CD4-positive, alpha-beta T cell treated with Interleukin-17A for 1 hour (primary cell): ENCODE data around the gene PIP4K2C.
A peak's percentile ranks its signal among the peaks of the same experiment; 100 is the strongest.

ENCODE experiments used
- DNase-seq: peaks from one replicate; pipeline ENCODE4 v3.0.0-alpha.2; 2020

PIP4K2C gene

DNA sequence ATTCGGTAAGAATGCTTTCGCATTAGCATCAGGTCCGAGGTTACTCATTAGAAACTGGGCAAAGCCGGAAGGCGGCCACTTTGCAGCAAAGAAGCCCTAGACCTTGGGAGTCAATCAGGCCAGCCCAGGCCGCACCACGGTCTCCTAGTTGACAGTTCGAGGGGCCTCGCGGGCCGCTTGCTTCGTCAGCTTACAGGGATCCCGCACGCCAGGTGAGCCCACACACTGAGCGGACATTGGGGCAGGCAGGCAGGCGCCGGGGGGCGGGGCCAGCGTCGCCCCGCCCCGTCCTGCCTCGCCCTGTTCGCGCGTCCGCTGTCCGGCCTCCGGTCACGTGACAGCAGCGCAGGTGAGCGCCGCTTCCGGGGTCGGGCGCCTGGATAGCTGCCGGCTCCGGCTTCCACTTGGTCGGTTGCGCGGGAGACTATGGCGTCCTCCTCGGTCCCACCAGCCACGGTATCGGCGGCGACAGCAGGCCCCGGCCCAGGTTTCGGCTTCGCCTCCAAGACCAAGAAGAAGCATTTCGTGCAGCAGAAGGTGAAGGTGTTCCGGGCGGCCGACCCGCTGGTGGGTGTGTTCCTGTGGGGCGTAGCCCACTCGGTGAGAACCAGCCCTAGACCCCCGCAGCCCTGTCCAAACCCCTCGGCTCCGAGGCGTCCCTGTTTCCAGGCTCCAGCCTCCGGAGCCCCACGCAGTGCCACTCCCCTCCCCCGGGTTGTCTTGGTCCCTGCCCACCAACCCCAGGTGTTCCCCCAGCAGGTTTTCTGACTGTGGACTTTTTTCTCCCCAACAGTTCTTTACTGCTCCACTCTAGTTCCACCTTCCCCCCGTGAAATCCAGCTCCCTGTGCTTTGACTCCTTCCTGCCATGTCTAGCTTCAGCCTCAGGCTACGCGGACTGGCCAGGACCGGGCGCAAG lies at the start of gene PIP4K2C:
Gene PIP4K2C, plus strand, starts transcription at position 329 of the 918 bp plus-strand sequence. Its CDS starts 98 bp downstream, at position 427.
- peak; percentile 87 for DNase-seq

- no peak for DNase-seq
These were observed 49.3 kb upstream of the PIP4K2C start for GRCh38 chr12:57541717-57542116.

DNA sequence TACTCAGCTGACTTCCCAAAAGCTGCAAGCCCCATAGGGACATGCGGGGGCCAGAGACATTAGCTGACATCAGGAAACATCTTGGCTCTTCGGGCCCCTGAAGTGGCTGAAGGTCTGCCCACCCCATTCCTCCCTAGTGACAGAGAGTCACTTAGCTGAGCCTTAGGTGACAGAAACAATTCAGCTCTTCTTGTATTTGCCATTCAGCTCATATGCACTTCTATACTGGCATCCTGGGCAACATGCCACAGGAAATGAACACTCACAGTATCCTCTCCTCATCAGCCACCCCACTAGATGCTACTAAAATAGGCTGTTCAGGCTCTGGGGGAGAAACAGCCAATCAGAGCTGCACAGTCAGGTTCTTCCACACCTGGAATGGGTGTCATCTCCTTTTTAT lies 47.4 kb upstream of the PIP4K2C start:
- DNase-seq = no peak

DNA sequence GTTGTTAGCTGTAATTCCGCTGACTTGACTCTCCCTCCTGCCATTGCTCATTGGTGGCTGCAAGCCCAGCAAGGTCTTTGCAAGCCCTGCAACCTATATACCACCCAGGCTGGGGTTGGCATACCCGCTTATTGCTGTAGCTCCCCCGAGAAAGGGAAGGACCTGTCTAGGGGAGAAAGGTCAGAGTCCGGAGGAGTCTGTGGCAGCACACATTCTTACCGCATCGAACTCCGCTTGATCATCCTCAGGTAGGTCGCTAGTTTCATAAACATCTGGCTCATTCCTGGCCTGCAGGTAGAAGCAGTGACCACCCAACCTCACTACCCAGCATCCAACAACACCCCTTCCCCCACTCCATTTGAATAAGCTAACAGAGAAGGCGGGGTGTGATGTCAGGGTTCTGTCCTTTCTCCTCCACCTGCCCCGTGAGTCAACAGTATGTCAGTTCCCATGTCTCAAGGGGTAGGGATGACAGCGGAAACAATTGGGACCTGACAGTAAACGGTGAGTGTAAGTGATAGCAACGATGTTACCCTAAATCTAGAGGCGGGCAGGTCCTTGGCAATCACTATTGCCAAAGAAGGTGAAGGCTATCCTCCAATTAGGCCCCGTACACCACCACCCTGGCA lies 45.1 kb upstream of the PIP4K2C start:
- no peak for DNase-seq

- DNase-seq = peak; percentile 97
These were observed 44.3 kb upstream of the PIP4K2C start, which contains the start of gene DCTN2 for GRCh38 chr12:57546438-57547287. DCTN2 (minus strand) TSS chr12:57547192; CDS start chr12:57547063, 129 bp downstream.

DNA sequence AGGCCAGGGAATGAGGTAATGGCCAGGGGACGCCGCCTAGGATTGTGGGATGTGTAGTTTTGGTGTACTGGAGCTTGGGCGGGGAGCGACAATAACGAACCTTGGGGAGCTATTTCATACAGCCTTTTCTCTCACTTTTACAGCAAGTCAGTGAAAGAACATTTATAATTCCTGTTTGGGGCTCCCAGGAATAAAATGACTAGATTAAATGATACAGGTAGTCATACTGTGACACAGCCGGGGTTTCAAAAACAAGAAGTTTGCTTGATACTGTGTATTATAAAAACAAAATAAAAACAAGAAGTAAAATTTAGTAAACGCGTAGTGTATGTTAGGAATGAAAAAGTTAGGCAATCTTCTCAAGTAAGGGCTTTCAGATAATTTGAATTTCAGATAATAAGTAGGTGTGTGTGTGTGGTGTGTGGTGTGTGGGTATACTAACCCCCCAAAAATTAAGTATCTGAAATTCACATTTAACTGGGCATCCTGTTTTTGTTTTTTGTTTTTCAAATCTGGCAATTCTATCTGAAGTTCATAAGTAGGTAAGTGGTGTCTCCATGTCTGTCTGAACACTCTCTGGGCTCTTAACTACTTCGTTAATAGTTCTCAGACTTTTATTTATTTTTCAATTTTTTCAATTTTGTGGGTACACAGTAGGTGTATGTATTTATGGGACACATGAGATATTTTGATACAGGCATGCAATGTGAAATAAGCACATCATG lies 43.5 kb upstream of the PIP4K2C start:
- DNase-seq = no peak

GRCh38 chr12:57548013-57548315 lies 43.0 kb upstream of the PIP4K2C start:
- DNase-seq = no peak

- DNase-seq = no peak
These were observed 42.5 kb upstream of the PIP4K2C start for GRCh38 chr12:57548488-57548887.

DNA sequence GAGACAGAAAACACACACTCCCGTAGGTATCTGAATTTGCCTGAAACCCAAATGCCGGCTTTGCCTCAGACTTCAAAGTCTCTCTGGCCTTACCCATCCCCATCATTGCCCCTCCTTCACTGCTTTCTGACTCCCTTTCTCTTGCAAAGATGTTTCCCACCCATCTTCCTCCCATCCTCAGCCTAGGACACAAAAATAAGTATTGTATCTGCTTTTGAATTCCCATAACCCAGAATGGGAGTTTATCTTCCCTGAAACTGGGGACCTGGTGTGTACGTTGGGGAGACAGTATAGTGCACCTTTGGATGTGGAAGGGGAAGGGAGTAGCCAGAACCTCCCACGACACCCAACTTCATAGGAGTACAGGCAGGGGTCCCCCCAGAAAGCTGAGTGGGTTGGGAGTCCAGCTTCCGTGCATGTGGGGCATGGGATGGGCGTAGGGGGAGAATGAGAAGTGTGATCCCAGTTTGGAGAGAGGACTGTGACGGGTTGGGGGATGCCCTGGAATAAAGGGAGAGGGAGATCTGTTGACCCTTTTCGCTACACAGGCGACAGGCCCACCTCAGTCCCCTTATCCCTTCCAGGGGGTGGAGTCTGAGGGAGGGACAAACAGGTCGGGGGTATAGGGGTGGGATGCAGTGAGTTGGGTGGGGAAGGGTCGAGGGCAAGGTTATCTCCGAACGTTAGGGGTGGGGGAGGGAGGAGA lies 41.6 kb upstream of the PIP4K2C start:
- no peak for DNase-seq

DNA sequence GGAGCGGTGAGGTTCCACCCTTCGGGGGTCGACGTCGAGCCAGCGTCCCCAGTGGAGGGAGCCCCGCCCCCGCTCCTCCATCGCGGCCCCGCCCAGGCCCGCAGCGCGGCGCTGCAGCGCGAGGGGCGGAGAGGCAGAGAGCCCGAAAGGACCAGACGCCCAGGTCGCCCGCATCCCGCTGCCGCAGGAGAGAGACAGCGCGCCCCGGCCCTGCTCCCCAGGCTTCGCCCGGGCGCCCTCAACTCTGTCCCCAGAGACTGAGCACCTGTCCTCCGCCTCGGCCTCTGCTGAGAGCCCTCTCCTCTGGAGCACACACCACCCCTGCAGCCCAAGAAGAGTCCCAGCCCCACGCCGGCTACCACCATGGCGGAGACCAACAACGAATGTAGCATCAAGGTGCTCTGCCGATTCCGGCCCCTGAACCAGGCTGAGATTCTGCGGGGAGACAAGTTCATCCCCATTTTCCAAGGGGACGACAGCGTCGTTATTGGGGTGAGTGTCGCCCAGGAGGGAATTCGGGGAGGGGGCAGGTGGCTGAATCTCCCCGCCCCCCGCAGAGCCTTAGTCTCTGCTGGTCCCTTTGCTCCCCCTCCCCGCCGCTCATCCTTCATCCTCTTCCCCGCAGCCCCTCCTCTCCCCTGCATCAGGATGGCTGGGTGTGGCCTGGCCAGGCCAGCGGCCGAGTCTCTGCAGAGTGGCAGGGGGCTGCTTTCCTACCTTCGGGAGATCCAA lies 40.9 kb upstream of the PIP4K2C start, which contains the start of gene KIF5A:
Gene KIF5A, plus strand, starts transcription at position 136 of the 732 bp plus-strand sequence. Its CDS starts 228 bp downstream, at position 364.
- peak; percentile 54 for DNase-seq

GRCh38 chr12:57550641-57551549 lies 40.1 kb upstream of the PIP4K2C start:
- DNase-seq = no peak

- no peak for DNase-seq
These were observed 39.2 kb upstream of the PIP4K2C start for GRCh38 chr12:57551637-57552305.

DNA sequence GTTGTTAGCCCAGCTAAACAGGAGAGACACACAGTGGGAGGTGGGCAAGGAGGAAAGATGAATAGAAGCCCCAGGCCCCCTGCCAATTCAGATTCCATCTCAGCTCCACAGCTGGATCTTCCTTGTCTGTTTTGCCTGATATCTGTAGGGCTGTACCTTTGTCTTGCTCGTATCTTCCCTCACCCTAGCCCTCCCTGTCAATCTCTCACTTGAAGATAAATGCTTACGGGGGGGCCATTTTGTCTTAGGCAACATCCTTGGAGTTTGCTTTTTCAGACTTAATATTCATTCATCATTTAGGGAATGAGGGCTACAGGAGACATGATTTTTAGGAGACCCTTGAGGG lies 38.7 kb upstream of the PIP4K2C start:
- DNase-seq = no peak

DNA sequence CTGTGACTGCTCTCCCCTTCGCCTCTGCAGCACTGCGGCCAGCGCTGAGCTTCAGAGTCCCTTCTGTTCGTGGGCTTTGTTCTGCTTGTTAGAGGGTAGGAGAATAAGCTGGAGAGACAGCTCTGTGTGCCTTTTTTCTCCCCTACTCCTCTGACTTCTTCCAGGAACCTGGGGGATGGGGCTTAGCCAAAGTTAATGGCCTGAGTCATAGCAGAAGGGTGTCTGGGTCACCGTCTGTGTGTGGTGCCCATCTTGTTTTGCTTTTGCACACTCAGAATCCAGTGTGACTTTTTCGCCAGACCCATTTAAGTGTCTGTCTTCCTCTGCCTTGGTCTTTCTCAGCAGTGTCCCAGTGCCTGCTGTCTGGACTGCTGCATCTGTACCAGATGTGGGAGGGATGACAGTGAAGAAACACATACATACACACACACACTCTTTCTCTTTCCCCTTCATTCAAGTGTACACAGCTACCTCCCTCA lies 38.1 kb upstream of the PIP4K2C start:
- DNase-seq = no peak

GRCh38 chr12:57553343-57554202 lies 37.4 kb upstream of the PIP4K2C start:
- DNase-seq = no peak

DNA sequence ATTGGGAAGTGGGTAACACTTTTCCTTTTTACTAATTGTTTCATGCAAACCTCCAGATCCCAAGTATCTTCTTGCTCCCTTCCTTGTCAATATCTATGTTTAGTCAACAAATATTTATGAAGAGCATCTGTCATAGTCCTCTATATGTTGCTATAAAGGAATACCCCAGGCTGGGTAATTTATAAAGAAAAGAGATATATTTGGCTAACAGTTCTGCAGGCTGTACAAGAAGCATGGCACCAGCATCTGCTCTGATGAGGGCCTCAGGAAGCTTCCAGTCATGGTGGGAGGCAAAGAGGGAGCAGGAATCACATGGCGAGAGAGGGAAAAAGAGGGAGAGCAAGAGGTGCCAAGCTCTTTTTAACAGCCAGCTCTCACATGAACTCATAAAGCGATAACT lies 36.5 kb upstream of the PIP4K2C start:
- no peak for DNase-seq

DNA sequence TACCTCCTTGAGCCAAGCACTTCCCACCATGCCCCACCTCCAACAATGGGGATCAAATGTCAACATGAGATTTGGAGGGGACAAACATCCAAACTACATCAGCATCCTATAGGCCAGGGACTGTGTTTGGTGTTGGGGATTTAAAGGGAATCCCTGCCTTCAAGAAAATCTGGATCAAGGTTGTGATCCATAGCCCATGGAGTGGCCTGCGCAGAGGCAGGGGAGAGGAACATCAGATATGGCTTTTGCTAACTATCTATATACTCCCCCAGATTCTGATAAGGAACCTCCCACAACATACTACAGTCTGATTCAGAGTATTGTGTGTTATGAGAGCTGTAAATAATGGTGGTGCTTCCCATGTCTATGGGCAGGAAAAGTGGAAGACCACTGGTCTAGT lies 36.1 kb upstream of the PIP4K2C start:
- DNase-seq = no peak

GRCh38 chr12:57558864-57559263 lies 32.1 kb upstream of the PIP4K2C start:
- DNase-seq = no peak
